ENCODE results near the gene DEPDC1B.
"Not testable (repeated sequence)": the region's sequence is repeated elsewhere in the genome, so short reads cannot be mapped to it uniquely, and the experiment has no call there.

The DEPDC1B gene

GRCh38 chr5:60584304-60584703, 115.7 kb downstream of the DEPDC1B start:
- no peak for DNase-seq (ENCODE audit: low read depth)

- DNase-seq (ENCODE audit: low read depth) = no peak
These were observed 116.3 kb downstream of the DEPDC1B start for GRCh38 chr5:60583616-60584015.

- DNase-seq (ENCODE audit: low read depth) = no peak
These were observed 121.7 kb downstream of the DEPDC1B start for GRCh38 chr5:60578315-60578714.

GRCh38 chr5:60577116-60577515, 122.8 kb downstream of the DEPDC1B start:
- DNase-seq (ENCODE audit: low read depth) = no peak

GRCh38 chr5:60576425-60576824, 123.5 kb downstream of the DEPDC1B start:
- no peak for DNase-seq (ENCODE audit: low read depth)

GRCh38 chr5:60568646-60569045, 131.3 kb downstream of the DEPDC1B start:
- DNase-seq (ENCODE audit: low read depth) = no peak

- no peak for DNase-seq (ENCODE audit: low read depth)
These were observed 136.2 kb downstream of the DEPDC1B start for GRCh38 chr5:60563696-60564324.

GRCh38 chr5:60553291-60553690, 146.7 kb downstream of the DEPDC1B start:
- DNase-seq (ENCODE audit: low read depth) = not testable (repeated sequence)

GRCh38 chr5:60551829-60552228, 148.1 kb downstream of the DEPDC1B start:
- DNase-seq (ENCODE audit: low read depth) = no peak

GRCh38 chr5:60551250-60551649, 148.7 kb downstream of the DEPDC1B start:
- no peak for DNase-seq (ENCODE audit: low read depth)

- DNase-seq (ENCODE audit: low read depth) = no peak
These were observed 149.7 kb downstream of the DEPDC1B start for GRCh38 chr5:60550311-60550710.

- no peak for DNase-seq (ENCODE audit: low read depth)
These were observed 150.1 kb downstream of the DEPDC1B start for GRCh38 chr5:60549841-60550240.
